GM12873 (cell line): ENCODE results near the gene DDX24.

Source experiments
- TF ChIP-seq, protein P1 (sequence below): IDR thresholded peaks from 2 replicates; pipeline ENCODE4 v1.5.1; 2012; ENCODE audit warnings: low read depth, mild to moderate bottlenecking, moderate library complexity, low read length, control low read depth; ENCODE audit not compliant: insufficient read depth; ENCODE audit errors: missing control alignments

Gene DDX24

DNA sequence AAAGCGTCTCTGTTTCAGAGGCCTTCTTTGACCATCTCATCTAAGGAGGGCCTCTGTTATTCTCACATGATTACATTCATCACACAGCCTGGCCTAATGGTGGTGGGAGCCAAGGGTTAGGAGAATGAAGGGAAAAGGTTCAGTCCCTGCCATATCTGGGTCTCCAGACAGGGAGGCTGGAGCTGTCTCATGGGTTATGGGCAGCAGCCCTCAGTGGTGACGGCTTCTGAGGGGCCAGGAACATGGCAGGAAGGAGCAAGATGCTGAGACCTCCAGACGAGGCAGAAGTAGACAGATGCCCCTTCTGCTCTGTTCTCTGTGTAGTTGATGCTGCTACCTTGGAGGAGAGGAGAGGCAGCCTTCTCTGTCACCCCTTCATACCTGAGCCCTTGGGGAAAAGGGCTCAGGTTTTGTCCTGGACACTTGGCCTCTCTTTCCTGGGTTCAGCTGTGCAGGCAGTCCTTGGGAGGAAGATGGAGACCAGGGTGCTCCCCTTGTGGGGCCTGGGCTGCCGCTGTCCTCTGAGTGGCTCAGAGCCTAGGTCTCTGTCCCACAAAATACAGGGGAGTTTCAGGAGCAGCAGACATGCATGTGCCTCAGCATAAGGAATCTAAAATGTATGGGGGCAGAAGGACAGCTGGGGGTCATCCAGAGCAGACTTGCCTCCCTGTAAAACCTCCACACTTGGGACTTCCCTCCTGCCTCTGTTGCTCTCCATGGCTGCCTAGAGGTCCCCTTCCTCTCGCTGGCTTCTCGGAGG, 44.8 kb upstream of the DDX24 start:
- TF ChIP-seq, protein P1, sequence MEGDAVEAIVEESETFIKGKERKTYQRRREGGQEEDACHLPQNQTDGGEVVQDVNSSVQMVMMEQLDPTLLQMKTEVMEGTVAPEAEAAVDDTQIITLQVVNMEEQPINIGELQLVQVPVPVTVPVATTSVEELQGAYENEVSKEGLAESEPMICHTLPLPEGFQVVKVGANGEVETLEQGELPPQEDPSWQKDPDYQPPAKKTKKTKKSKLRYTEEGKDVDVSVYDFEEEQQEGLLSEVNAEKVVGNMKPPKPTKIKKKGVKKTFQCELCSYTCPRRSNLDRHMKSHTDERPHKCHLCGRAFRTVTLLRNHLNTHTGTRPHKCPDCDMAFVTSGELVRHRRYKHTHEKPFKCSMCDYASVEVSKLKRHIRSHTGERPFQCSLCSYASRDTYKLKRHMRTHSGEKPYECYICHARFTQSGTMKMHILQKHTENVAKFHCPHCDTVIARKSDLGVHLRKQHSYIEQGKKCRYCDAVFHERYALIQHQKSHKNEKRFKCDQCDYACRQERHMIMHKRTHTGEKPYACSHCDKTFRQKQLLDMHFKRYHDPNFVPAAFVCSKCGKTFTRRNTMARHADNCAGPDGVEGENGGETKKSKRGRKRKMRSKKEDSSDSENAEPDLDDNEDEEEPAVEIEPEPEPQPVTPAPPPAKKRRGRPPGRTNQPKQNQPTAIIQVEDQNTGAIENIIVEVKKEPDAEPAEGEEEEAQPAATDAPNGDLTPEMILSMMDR, result no peak

DNA sequence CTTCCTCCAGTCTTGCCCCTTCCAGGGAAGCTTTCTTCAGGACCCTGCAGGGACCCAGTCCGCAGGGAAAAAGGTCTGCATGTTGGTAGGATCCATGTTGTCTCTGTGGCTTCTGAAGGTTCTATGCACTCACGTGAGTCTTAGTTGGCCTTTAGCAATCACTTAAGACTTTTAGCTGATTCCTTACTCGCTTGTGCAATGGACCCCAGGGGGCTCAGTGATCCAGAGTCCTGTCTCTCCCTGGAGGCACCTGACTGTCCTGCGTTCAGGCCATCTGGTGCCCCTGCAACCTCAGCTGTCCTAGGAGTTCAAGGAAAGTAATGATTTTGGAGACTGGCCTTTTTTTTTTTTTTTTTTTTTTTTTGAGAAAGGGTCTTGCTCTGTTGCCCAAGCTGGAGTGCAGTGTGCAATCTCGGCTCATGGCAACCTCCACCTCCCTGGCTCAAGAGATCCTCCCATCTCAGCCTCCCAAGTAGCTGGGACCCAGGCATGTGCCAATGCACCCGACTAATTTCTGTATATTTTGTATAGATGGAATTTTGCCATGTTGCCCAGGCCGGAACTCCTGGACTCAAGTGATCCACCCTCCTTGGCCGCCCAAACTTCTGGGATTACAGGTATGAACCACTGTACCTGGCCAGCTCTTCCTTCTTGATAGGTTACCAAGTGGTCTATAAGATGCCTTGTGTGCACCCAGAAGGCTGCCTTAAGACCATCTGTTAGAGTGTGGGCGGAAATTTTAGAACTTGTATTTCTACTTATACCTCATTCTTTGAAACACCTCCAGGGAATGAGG, 43.8 kb upstream of the DDX24 start:
- TF ChIP-seq, protein P1, result no peak

DNA sequence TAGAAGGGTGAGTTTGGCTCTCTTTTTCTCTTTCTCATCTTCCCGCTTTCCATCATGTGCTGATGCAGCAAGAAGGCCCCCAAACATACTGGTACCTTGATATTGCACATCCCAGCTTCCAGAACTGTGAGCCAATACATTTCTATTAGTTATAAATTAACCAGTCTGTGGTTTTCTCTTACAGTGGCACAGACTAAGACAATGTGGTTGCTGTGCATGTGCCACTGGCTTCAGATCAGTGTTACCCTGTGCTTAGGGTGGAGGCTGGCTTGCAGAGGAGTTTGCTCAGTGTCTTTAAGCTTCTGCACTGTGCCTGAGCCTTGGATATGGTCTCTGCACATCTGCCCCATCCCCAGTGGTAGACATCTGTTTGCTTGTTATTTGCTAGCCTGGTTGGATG, 42.9 kb upstream of the DDX24 start:
- TF ChIP-seq, protein P1, result no peak

DNA sequence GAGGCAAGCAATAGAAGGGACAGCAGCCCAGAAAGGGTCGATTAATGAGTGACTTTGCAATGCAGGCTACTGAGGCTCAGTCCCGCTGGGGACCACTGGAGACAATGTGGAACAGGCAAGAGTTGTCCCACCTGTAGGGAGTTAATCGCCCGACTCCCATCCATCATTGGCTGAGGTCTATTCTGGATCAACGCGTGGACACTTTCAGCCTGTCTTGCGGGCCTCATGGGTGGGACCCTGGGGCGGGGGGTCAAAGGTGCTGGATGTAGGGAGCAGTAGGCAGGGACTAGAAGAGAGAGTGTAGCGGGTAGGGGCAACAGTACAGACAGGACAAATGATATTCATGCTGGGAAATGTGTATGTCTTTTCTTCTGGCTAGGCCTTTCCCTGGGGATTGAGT, 42.3 kb upstream of the DDX24 start:
- TF ChIP-seq, protein P1, result no peak

DNA sequence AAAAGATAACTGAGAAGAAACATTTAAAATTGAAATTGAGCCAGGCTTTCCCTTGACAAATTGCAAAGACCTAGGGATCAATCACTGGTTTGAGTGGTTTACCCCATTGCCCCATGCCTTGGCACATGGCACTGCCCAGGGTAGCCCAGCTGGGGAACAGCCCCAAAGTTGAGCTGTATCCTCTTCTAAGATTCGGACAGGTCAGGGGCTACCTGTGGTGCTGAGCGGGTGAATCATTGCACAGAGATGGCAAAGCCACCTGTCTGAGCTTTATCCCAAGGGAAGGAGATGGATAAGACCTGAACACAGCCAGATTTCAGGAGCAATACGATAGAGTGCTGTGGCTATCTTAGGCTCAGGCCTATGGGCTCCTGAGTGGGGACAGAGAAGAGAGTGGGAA, 41.4 kb upstream of the DDX24 start:
- TF ChIP-seq, protein P1, result no peak

DNA sequence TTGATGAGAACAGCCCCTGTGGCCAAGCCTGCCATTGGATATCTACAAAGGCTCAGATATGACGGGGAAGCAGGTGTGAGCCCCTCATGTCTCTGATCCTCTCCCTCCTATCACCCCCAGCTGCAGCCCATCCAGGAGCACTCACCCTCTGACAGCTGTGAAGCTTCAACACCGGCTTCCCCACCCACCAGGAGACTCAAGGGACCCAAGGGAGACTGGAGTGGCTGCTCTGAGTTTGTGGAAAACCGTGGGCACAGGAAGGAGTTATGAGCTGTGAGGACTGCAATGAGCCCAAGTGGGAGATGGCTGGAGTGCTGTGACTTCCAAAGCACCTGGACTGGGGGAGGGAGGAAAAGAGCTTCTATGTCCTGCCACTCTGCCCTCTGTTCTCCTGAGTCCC, 40.5 kb upstream of the DDX24 start:
- TF ChIP-seq, protein P1, result no peak

DNA sequence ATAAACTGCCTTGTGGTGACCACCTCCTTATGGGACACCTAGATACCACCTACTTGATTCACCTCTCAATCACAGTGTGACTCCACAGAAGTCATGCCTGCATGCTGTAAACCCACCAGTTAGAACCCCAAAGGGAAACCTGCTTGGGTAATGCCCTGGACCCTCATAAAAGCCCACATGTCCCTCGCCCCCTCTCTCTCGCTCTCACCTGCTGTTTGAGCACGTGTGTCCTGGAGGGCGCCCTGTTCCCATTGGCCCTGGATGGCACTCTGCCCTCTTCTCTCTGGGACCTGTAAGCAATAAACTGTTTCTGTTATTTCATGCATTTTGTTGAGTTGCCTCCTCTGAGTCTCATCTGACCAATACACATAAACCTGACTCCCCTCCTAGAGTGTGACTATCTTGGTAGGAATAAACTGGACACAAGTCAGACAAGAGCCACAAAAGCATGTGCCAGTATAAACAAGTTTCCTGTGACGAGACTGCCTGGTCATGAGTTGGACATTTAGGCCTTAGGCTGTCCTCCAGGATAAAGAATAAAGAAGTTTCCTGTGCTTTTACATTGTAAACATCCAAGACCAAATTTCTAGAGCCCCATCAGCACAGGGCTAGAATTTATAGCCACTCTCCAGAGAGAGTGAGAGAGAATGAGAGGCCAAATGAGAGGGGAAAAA, 39.8 kb upstream of the DDX24 start:
- TF ChIP-seq, protein P1, result no peak
